HG03060 (cell line): ENCODE data around the gene LACTB.

Experiments used
- ATAC-seq: cut with Tn5 transposase; IDR thresholded peaks from one replicate; pipeline ENCODE4 v1.9.1; 2021; ENCODE audit warnings: low read depth, moderate number of reproducible peaks; ENCODE audit not compliant: unreplicated experiment

LACTB gene

DNA sequence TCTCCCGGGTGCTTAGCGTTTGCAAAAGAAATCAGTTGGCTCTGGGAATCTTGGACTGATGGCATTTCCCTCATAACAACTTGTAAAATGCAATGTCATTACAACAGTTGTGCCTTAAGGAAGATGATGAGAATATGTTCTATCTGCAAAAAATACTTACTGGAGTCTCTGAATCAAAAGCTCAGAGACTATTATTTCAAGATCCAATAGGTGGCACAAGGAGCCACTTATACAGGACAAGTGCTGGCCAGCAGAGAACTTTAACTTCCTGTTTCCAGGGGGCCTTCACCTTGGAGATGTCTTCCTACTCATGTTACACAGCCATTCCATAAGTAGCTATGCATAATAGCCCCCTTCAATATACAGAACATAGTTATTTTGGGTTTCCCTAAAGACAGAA, 44.6 kb downstream of the LACTB start:
- no peak for ATAC-seq

DNA sequence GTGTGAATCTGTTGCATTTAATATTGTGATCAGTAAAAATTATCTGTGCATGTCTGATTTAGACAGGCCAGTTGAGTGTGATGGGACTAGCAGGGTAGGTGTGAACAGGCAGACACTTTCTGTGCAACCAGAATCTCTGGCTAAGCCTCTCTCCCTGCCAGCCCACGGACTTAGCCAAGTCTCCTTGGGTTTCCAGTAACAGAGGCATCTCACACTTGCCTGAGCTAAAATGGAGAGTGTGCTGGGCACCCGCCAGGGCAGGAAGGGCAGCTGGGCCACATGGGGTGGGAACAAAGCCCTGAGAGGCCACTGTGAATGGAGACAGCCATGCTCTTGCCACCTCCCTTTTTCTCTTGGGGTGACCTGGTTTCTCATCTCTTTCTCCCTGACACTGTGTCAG, 48.1 kb downstream of the LACTB start:
- no peak for ATAC-seq

DNA sequence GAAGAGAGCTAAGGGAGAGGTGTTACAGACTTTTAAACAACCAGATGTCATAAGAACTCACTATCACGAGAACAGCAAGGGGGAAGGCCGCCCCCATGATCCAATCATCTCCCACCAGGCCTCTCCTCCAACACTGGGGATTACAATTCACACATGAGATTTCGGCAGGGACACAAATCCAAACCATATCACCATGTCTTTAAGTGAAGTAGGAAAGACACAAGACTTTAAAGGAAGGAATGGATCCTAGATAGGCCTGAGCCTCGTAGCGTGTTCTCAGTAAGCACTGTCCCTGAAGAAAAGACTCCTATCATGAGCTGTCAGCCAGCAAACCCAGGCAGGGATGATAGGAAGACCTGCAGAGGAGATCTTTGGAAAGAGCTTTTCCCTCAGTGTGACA, 50.7 kb downstream of the LACTB start:
- ATAC-seq: no peak

DNA sequence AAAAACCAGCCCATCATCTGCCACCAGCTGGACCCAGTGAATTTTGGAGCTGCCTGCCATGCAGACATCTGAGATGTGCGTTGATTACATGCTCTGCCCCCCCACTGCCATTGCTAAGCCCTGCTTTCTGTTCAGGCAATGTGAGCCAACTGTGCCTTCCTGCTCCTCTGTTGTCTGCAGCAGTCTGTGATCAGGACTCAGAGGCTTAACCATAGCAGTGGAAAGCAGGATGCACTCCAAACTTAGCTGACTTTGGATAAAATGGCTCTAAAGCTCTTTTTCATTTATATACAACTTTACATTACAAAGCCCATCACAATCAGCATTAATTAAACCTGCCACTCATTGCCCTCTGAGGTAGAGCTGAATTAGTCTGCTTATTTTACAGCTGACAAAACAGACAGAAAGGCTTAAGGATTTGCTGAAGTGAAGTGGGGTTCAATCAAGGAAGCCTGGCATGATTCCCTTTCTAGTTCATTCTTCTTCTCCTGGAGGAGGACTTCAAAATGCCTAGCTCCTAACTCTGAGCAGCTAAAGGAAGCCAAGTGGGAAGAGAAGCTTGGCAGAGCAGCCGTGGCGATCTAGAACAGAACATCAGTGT, 51.3 kb downstream of the LACTB start:
- ATAC-seq: no peak

DNA sequence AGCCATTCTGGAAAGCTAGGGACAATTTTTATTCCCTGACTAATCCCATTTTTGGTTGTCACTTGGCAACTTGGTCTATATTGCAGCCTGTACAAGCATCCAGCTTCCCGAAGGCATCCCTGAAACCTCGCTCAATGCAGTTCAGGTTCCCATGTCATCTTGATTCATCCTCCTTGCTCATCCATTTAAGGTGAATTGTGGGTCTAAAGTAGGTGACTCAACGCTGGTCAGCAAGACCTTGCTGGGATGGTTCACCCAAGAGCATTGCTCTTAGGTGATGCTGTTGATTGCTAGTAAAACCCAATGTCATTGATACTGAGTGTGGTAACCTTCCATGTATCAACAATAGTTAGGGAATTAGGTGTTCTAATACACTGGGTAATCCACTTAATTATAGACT, 54.6 kb downstream of the LACTB start:
- ATAC-seq: no peak

DNA sequence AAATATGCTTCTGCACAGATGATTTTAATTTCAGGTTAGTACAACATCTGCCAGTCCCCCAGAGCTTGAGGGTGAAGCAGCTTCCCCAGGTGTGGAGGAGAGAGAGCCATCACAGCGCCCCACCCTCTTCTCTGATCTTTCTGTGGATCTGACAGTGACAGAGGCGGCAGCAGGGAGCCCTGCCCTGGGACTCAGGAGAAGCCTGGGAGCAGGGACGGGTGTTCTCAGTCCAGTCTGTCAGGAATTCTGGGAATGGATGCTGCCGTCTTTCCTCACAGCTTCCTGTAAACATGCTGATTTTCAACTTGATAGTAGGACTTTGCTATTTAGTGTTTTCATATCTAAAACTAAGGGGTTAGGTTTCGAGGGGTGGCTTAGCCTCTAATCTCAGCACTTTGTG, 56.4 kb downstream of the LACTB start:
- no peak for ATAC-seq

DNA sequence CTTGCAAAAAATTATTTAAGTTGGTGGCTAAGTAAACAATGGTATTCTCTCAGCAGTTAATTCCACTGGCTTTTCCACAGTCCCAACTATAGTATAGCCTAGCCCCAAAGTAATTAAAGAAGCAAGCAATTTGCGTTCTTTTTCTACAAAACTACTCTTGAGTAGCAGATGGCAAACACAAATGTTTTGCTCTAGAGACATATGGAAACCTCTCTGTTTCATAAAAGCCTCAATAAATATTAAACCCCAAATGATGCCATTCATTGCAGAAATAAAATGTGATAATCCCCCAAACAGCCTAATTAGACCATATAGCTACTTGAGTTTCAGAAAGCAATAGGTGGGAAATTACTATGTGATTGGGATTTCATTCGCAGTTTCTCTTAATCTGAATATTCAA, 59.1 kb downstream of the LACTB start:
- ATAC-seq: no peak

DNA sequence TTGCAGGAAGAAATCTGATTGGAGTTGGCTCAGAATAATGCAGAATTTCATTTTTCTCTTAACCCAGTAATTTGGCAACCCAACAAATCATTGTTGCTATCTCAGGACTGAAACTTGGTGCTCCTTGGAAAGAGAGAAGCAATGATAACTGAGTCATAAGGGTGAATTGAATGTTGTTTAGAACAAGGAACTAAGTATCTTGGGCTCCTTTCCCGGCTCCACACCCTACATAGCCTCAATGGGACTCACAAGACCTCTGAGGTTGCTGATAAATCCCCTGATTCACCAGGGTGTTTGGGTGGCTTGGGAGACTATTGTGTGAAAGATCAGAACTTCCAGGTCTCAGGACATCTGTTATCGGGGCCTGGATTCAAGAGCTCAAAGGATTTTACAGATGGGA, 60.0 kb downstream of the LACTB start:
- ATAC-seq: no peak

DNA sequence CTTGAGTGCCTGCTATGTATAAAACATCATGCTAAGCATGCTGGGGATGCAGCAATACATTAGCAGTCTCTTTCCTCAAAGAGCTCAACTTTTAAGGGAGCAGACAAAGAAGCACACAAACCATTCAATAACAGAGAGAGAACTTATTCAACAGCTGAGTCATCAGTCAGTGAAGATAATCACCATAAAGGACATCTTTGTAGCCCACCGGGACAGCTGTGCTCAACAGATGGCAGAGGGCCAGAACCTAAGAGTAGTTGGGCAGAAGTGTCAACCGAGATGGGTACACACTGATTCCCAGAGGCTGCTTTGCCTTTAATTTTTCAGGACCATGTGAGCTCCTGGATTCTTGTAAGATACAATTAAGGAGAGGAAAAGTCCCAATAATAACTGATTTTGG, 63.5 kb downstream of the LACTB start:
- no peak for ATAC-seq

DNA sequence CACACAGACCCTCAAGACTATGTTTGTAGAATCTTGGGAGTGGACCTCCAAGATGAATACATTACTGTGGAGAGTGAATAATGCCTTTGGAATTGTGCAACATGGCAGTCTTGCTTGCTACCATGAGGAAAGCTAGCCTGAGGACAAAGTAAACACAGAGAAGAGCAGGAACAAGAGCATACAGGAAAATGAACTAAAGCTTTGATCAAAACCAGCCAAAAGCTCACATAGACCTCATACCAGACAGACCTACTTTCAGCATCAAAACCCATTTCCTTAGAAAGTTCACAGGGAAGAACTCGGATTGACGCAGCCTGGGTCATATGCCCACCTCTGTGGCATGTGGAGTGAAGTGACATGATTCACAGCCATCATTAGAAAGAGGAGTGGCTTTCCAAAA, 64.4 kb downstream of the LACTB start:
- no peak for ATAC-seq

DNA sequence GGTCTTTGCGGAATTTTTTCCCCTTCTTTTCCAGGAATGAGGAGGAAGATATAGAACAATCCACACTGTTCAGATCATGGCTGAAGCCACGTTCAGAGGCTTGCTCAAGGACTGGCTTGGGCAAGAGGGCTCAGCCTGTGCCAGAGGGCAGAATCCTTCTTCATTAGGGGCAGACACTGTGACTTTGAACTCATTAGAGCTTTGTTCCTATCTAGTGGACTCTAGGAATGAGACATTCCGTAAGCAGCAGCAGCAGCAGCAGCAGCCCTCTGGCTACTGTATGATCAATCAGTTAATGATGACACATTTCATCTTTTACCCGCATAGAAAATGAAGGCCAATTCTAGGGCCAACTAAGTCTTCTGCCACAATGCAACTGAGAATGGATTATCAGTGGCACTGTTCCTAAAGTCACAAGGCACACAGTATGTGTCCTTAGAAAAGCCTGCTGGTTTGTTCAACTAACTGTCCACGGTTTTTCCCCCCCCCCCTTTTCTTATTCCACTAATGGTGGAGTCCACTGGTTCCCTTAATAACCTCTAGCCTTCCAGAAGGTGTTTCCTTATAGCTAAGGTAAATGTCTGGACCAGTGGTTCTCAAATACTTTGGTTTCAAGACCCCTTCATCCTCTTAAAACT, 66.0 kb downstream of the LACTB start:
- ATAC-seq: no peak

DNA sequence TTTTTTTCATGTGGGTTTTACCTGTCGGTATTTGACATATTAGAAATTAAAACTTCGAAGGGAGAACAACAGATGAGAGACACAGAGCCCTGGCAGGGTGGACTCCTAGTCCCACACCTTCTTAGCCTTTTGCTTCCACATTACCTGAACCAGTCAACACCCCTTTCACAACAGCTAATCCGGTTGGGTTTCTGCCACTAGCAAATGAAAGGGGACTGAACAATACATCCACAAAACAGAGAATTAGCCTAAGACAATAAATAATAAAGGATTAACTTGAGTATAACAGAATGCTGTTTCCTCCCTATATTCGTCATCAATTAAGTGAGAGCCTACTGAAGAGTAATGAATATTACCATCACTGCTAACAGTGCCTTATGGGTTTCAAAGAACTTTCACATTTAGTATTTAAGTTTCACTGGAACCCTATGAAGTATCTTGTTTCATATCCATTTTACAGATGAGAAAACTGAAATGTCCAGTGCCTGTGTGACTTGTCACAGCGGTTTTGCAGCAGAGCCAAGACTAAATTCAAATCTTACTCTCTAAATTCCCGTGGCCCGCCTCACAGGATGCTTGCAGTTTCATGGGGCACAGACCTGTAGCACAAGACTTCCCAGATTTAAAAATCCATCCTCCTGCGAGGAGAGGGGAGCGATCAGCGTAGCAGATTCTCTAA, 66.7 kb downstream of the LACTB start:
- ATAC-seq: no peak

DNA sequence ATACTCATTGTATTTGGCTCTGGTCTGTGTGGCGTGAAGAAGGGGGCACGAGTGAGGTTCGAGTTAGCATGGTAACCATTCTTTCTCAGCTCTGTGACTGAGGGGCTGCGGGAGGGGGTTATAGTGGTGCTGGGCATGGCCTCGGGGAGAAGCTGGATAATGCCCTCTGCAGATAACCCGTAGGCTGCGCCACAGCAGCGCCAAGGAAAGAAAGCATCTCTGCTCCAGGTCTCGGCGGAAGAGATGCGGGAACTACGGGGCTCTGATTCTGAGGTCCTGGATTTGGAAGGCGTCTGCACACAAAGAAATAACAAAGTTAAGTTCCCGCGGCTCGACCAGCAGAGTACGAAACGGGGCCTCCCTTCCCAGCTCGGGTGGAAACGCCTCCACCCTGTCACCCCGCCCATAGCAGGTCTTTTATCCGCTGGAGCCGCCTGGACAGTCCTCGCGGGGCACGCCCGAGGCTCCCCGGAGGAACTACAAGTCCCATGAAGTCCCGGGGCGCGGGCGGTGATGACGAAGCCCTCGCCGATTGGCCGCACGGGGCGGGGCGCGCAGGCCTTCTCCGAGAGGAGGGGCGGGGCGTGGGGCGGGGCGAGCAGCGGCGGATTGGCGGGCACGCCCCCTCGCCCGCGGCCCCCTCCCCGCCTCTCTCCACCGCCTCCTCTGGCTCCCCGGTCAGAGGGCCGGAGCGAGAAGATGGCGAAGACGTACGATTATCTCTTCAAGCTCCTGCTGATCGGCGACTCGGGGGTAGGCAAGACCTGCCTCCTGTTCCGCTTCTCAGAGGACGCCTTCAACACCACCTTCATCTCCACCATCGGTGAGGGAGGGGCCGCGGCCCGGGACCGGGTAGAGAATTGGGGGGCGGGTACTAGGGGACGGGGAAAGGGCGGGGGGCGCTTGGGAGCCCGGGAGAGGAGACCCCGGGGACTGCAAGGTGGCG, 67.5 kb downstream of the LACTB start, which contains the start of gene RAB8B:
RAB8B (plus strand) TSS at position 681 of the 946 bp plus-strand sequence; CDS start at position 700, 19 bp downstream.
- no peak for ATAC-seq

DNA sequence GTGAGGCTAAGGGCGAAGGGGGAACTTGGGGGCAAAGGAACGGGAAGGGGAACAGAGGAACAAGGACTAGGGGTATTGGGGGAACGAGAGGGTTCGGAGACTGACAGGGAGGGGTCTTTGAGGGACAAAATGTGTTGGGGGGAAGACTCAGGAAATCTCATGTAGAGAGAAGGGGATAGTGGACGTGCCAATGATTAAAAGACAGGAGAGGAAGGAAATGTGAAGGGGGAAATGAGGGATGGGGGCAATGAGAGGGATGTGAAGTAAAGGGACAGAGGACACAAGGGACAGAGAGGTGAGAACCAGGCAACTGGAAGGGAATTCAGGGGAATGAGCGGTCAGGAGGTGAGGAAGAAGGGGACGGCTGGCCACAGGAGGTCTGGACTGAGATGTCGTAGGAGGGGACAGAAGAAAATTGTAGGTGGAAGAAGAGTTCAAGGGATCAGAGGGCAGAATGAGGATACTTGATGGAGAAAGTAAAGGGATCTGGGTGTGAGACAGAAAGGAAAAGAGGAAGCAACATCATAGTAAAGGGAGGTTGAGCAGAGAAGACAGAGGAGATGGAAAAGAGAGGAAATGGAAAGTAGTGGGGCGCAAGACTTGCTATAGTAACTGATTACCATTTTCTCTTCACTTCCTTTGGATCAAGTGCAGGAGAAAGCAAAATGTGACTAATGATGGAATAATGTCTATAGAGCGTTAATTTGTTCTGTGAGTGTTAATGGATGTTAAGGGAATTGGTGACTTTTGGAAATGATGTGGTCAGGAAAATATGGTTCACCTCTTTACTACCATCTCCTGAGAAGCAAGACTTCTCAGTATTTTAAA, 68.5 kb downstream of the LACTB start:
- no peak for ATAC-seq

DNA sequence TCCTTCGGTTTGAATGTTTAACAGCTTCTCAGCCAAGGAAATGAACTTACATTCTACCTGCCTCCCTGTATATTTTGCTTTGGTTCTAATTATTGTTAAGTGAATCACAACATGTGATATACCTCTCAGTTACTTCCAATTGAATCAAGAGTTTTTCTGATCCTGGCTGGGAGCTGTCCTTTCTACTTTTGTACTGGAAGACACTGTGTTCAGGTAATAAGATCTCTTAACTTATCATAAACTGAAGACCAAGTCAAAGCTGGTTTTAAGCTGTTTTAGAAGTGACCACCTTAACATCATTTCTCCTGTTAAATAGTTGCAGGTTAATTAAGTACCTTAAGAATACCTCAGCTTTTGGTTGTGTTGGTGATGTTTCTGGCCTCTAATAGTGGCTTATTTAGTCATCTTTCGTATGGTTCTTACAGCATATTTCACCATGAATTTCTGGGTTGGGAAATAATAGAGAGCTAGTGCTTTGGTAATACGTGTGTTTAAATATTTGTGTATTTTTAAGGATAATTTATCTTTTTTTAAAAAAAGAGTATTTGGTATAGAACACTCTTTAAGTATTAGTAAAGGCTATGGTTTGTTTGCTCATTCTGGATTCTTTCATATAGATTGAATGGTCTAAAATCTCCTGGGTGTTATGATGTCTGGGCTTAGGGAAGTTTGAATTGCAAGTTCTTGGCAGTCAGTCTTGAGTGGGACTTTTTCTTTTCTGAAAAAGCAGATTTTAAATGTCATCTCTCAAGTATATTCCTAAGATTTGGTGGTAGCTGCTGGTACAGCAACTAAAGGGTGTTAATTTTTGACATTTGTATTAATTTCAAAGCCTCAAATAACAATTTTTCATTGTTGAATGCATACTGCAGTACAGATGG, 69.3 kb downstream of the LACTB start:
- ATAC-seq: no peak
